IPS-NIHi11 (cell line): ENCODE results near the gene KCP.

Experiments
- DNase-seq: peaks from one replicate; pipeline ENCODE4 v3.0.0; 2012; ENCODE audit warnings: mixed read lengths, low spot score

The KCP gene

GRCh38 chr7:128838981-128839731 is 71.4 kb downstream of the KCP start:
- no peak for DNase-seq

- no peak for DNase-seq
These were observed 72.3 kb downstream of the KCP start for GRCh38 chr7:128838109-128838779.

GRCh38 chr7:128837521-128837921 is 73.0 kb downstream of the KCP start:
- DNase-seq: no peak

- no peak for DNase-seq
These were observed 73.7 kb downstream of the KCP start for GRCh38 chr7:128836729-128837348.

- DNase-seq: no peak
These were observed 74.5 kb downstream of the KCP start for GRCh38 chr7:128835790-128836641.

- no peak for DNase-seq
These were observed 75.2 kb downstream of the KCP start for GRCh38 chr7:128835231-128835751.

- no peak for DNase-seq
These were observed 76.6 kb downstream of the KCP start for GRCh38 chr7:128833946-128834325.

- peak; percentile 46 for DNase-seq
These were observed 77.2 kb downstream of the KCP start for GRCh38 chr7:128833148-128833945.

GRCh38 chr7:128832880-128833147 is 77.7 kb downstream of the KCP start:
- DNase-seq: no peak

- peak; percentile 67 for DNase-seq
These were observed 78.3 kb downstream of the KCP start for GRCh38 chr7:128831994-128832879.

- peak; percentile 76 for DNase-seq
These were observed 79.1 kb downstream of the KCP start for GRCh38 chr7:128831178-128831993.

- peak; percentile 60 for DNase-seq
These were observed 80.0 kb downstream of the KCP start, which contains the start of gene FLNC for GRCh38 chr7:128830231-128831177. Gene FLNC, plus strand, starts transcription at chr7:128830406. Its CDS starts 232 bp downstream, at chr7:128830638.

GRCh38 chr7:128829391-128830166 is 80.9 kb downstream of the KCP start:
- peak; percentile 43 for DNase-seq

GRCh38 chr7:128827971-128828711 is 82.4 kb downstream of the KCP start:
- no peak for DNase-seq

GRCh38 chr7:128827248-128827958 is 83.1 kb downstream of the KCP start:
- DNase-seq: no peak

- no peak for DNase-seq
These were observed 83.6 kb downstream of the KCP start for GRCh38 chr7:128826916-128827247.
